Sigmoid colon (tissue), 4 donors: ENCODE results near the gene MDP1.

Experiments used
- EP300 ChIP-seq, 4 donors: sonication (generic); formaldehyde crosslinking; IDR thresholded peaks; one replicate each; pipeline ENCODE4 v1.6.1; 2017; ENCODE audit warnings: antibody characterized with exemption in 4 of 4
- POLR2A ChIP-seq, 2 donors: fragments of 450-650 bp; IDR thresholded peaks; one replicate each; pipeline ENCODE4 v1.6.1; 2016; ENCODE audit warnings: antibody characterized with exemption in 2 of 2, mild to moderate bottlenecking in 2 of 2, moderate library complexity in 2 of 2
- POLR2AphosphoS5 ChIP-seq, 4 donors: sonication (generic); formaldehyde crosslinking; IDR thresholded peaks; one replicate each; pipeline ENCODE4 v1.6.1; 2017; ENCODE audit warnings: antibody characterized with exemption in 4 of 4
- TF ChIP-seq, protein P1 (sequence below), 4 experiments: fragments of 450-650 bp in 3 of 4; fragments of 200-600 bp in 1 of 4; IDR thresholded peaks; one replicate each; pipeline ENCODE4 v1.5.1; 2016 to 2019; ENCODE audit warnings: antibody characterized with exemption in 4 of 4, mild to moderate bottlenecking in 3 of 4, moderate library complexity in 2 of 4

DNA sequence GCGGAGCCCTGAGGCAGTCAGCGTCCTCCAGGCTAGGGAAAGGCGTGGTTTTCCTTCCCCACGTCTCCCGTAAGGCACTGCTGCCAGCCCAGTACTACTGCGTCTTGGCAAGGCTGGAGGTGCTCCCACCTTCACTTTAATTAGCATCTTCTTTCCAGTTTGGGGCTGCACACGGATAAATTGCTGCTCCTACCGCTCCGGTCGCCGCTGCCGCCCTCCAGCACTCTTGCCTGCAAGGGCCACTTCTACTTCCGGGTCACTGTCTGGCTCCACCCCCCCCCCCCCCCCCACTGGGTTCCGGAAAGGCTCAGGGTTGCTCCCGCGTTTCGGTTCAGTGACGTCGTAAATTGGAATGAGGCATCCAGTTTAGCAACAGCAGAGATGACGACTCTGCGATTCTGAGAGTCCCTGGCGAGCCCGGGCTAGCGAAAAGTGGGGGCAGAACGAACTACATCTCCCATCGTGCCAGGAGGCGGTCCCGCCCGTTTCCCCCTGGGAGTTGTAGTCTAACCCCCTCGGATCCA lies 16.3 kb upstream of the MDP1 start, which contains the start of gene NEDD8:
- TF ChIP-seq POLR2A (IDR thresholded peaks at IDR 0.05) (peak; percentile 51 to 77), POLR2AphosphoS5 (IDR thresholded peaks at IDR 0.05) (peak; percentile 78 to 93 (median 87)), EP300 (IDR thresholded peaks at IDR 0.05) (no peak)
- TF ChIP-seq, protein P1, sequence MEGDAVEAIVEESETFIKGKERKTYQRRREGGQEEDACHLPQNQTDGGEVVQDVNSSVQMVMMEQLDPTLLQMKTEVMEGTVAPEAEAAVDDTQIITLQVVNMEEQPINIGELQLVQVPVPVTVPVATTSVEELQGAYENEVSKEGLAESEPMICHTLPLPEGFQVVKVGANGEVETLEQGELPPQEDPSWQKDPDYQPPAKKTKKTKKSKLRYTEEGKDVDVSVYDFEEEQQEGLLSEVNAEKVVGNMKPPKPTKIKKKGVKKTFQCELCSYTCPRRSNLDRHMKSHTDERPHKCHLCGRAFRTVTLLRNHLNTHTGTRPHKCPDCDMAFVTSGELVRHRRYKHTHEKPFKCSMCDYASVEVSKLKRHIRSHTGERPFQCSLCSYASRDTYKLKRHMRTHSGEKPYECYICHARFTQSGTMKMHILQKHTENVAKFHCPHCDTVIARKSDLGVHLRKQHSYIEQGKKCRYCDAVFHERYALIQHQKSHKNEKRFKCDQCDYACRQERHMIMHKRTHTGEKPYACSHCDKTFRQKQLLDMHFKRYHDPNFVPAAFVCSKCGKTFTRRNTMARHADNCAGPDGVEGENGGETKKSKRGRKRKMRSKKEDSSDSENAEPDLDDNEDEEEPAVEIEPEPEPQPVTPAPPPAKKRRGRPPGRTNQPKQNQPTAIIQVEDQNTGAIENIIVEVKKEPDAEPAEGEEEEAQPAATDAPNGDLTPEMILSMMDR (IDR thresholded peaks at IDR 0.05): no peak
